Transverse colon (tissue), 4 donors: ENCODE results near the gene GOLGA6L2. TPM values are rescaled to one million over a fixed set of nuclear protein-coding genes. Genes with fewer than 3 reads are reported as not detected.
"Not testable (repeated sequence)": the region's sequence is repeated elsewhere in the genome, so short reads cannot be mapped to it uniquely, and the experiment has no call there.

Source experiments
- DNase-seq: peaks from one replicate; pipeline ENCODE4 v3.0.0-alpha.2; 2019
- H3K27ac ChIP-seq, 4 donors: fragments of 200-600 bp; sonication (generic); 2 replicates each; pipeline ENCODE4 v1.5.1; 2016 to 2018; ENCODE audit warnings: inconsistent platforms in 4 of 4
- H3K27me3 ChIP-seq: fragments of 200-600 bp; sonication (generic); 2 replicates; pipeline ENCODE4 v1.5.1; 2017; ENCODE audit warnings: inconsistent platforms
- H3K36me3 ChIP-seq, 4 donors: fragments of 200-600 bp; sonication (generic); 2 replicates each; pipeline ENCODE4 v1.5.1; 2017 to 2019; ENCODE audit warnings: inconsistent platforms in 4 of 4
- H3K4me1 ChIP-seq, 4 donors: fragments of 200-600 bp; sonication (generic); 2 replicates each; pipeline ENCODE4 v1.5.1; 2017 to 2020; ENCODE audit warnings: inconsistent platforms in 4 of 4
- H3K4me3 ChIP-seq, 4 donors: fragments of 200-600 bp; sonication (generic); 1 replicate in 1 of 4; 2 replicates in 3 of 4; pipeline versions ENCODE4 v1.5.1 to v1.6.1; 2017 to 2019; ENCODE audit warnings: inconsistent platforms in 4 of 4
- H3K9me3 ChIP-seq, 2 donors: fragments of 200-600 bp; sonication (generic); 2 replicates each; pipeline ENCODE4 v1.5.1; 2017 to 2019; ENCODE audit warnings: inconsistent platforms in 2 of 2
- EP300 ChIP-seq: sonication (generic); formaldehyde crosslinking; IDR thresholded peaks from one replicate; pipeline ENCODE4 v1.6.1; 2017; ENCODE audit warnings: antibody characterized with exemption, low read depth
- POLR2A ChIP-seq: fragments of 450-650 bp; IDR thresholded peaks from one replicate; pipeline ENCODE4 v1.6.1; 2016; ENCODE audit warnings: antibody characterized with exemption, mild to moderate bottlenecking, moderate library complexity
- POLR2AphosphoS5 ChIP-seq, 3 donors: sonication (generic); formaldehyde crosslinking; IDR thresholded peaks; one replicate each; pipeline ENCODE4 v1.6.1; 2016; ENCODE audit warnings: antibody characterized with exemption in 3 of 3
- WGBS, 2 donors: methylation state at CpG; one replicate each; pipeline ENCODE4 v1.1.5; 2018; ENCODE audit warnings: low coverage in 1 of 2; 5-methylcytosine and 5-hydroxymethylcytosine counted together
- in situ Hi-C, 4 donors: fragments of 200-750 bp; cut with MboI; loops; one replicate each; pipeline versions ENCODE4 v1.15.0 to v1.15.1; 2017; ENCODE audit warnings: low sequenced_read_pairs in 3 of 4, low pct_ligation_motif_present in 1 of 4, low pct_unique_long_range_greater_than_20kb in 1 of 4
- intact Hi-C: fragments of 100-400 bp; cut with DNase I; formaldehyde crosslinking; loops from one replicate; pipeline ENCODE4 v1.15.1; 2023; ENCODE audit warnings: low total_unique reads
- total RNA-seq, 4 donors: library from RNA; depleted of rRNA; stranded (reverse); fragments of >200 nt; gene quantifications; one replicate each; pipeline ENCODE4 v1.1.0, GENCODE V29; 2016
- TF ChIP-seq, protein P1 (sequence below), 5 experiments: fragments of 200-600 bp in 3 of 5; fragments of 450-650 bp in 2 of 5; sonication (generic) in 3 of 5; IDR thresholded peaks; 1 replicate in 2 of 5; 2 replicates in 3 of 5; pipeline ENCODE4 v1.5.1; 2016 to 2017; ENCODE audit warnings: antibody characterized with exemption in 5 of 5, inconsistent platforms in 3 of 5, mild to moderate bottlenecking in 2 of 5, moderate library complexity in 1 of 5

Gene GOLGA6L2
- total RNA-seq, 4 donors from 2014 or later: not detected

DNA sequence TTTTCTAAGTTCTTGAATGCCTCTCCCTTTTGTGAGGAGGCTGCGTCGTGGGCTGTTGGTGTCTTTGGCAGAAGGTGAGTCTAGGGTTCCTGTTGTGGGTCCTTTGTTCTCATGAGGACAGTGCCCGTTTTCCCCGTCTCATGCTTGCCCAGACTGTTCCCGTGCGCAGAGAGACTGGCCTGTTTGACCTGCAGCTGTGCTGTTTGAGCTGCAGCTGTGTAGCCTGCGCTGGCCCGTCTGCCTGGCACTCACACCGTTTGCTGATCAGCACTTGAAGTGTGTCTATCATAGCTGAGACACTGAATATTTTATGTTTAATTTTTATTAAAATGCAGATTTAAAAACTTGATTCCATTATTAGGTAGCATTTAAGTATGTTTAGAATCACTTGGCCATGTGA, 9.9 kb downstream of the GOLGA6L2 start:
- in situ Hi-C loops: no loop called here
- 68 to 74% methylated on average over 6 to 9 of the region's 9 CpGs for WGBS, 2 donors

DNA sequence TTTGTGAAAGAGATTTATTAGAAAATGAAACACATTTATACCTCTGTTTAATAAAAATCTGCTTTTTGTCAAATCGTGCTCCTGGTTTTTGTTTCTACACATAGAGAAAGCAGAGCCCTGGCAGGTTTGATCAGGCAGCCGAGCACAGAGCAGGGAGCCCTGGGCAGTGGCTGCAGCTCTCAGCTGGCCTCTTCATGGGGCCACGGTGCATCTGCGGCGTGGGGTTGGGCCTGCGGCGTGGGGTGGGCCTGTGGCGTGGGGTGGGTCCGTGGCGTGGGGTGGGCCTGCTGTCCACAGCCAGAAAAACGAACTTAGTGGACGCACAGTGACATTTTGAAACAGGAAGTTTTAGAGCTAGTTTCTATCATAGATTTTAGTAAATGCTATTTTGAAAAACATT, 10.6 kb downstream of the GOLGA6L2 start:
- 78 to 90% methylated on average over 10 to 12 of the region's 12 CpGs for WGBS, 2 donors
- Histone ChIP-seq H3K4me3 (no peak overlapping the region), H3K36me3 (no peaks in the 10 kb centered on the region), H3K27ac (no peak overlapping the region), H3K9me3 (no peaks in the 10 kb centered on the region), H3K4me1 (peaks cover 0 to 23% (median 14%) of the 10 kb centered on the region in 4 donors), H3K27me3 (peaks cover 3% of the 10 kb centered on the region)
- TF ChIP-seq, protein P1, sequence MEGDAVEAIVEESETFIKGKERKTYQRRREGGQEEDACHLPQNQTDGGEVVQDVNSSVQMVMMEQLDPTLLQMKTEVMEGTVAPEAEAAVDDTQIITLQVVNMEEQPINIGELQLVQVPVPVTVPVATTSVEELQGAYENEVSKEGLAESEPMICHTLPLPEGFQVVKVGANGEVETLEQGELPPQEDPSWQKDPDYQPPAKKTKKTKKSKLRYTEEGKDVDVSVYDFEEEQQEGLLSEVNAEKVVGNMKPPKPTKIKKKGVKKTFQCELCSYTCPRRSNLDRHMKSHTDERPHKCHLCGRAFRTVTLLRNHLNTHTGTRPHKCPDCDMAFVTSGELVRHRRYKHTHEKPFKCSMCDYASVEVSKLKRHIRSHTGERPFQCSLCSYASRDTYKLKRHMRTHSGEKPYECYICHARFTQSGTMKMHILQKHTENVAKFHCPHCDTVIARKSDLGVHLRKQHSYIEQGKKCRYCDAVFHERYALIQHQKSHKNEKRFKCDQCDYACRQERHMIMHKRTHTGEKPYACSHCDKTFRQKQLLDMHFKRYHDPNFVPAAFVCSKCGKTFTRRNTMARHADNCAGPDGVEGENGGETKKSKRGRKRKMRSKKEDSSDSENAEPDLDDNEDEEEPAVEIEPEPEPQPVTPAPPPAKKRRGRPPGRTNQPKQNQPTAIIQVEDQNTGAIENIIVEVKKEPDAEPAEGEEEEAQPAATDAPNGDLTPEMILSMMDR (IDR thresholded peaks at IDR 0.05): no peak
- TF ChIP-seq EP300: no peak
- TF ChIP-seq POLR2A: no peak
- no peak for TF ChIP-seq POLR2AphosphoS5 (IDR thresholded peaks at IDR 0.05)
- DNase-seq: no peak
- in situ Hi-C loops: no loop called here
- intact Hi-C loops: no loop called here

More for the DNA sequence above, 9.9 kb downstream of the GOLGA6L2 start:
- TF ChIP-seq, protein P1 (IDR thresholded peaks at IDR 0.05): no peak
- TF ChIP-seq POLR2A (no peak), EP300 (no peak), POLR2AphosphoS5 (IDR thresholded peaks at IDR 0.05) (no peak)
- Histone ChIP-seq H3K4me3 (no peak overlapping the region), H3K27me3 (peaks cover 4% of the 10 kb centered on the region), H3K36me3 (no peaks in the 10 kb centered on the region), H3K4me1 (peaks cover 0 to 23% (median 14%) of the 10 kb centered on the region in 4 donors), H3K27ac (no peak overlapping the region), H3K9me3 (no peaks in the 10 kb centered on the region)
- no peak for DNase-seq
- intact Hi-C loops: no loop called here

DNA sequence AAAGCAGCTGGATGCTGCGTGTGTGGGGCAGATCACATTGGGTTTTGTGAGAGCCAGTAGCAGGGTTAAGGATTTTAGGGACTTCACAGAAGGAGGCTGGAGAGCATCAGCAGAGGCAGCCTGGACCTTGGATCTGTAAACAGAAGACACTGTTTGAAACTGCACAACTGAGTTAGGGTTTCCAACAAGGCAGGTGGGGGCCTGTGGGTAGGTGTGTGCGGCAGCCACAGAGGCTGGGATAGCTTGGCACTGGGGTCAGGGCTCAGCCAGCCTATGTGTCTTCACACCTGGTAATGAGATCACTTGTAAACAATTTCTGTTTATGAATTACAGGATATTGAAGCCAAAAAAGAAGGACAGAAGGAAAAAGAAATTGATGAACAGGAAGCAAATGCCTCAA, 12.3 kb downstream of the GOLGA6L2 start:
- DNase-seq, H3K27me3 ChIP-seq, H3K4me3 ChIP-seq, H3K36me3 ChIP-seq, intact Hi-C loops, in situ Hi-C loops, H3K9me3 ChIP-seq: not testable (repeated sequence)
- Histone ChIP-seq H3K27ac (peak overlapping the region in 2 of 4 donors; percentile 25 to 26), H3K4me1 (peaks cover 0 to 23% (median 14%) of the 10 kb centered on the region in 4 donors)
- 29 to 52% methylated on average over 1 to 2 of the region's 2 CpGs for WGBS, 2 donors

DNA sequence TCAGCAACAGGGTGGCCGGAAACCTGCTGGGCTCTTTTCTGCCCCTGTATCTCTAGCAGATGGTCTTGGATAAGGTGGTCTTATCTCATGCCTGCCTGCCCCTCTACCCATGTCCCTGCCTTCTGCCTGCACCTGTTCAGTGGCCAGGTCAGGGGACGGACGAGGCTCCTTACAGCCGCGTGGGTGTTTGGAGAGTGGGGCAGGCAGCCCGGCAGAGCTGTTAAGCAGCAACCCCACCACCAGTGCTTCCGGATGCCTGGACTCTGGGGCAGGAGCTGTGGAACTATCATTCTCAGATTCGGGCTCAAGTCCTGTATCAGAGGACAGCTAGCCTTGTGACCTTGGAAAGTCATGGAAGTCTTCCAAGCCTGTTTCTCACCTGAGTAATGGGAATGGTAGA, 21.7 kb downstream of the GOLGA6L2 start:
- H3K4me1 ChIP-seq, DNase-seq, H3K27ac ChIP-seq, H3K4me3 ChIP-seq, H3K9me3 ChIP-seq, in situ Hi-C loops, intact Hi-C loops, H3K36me3 ChIP-seq, H3K27me3 ChIP-seq: not testable (repeated sequence)
- WGBS, 2 donors: 85% methylated on average over 8 of the region's 8 CpGs; no CpG with 5 or more reads in 1 of the 2 donors

DNA sequence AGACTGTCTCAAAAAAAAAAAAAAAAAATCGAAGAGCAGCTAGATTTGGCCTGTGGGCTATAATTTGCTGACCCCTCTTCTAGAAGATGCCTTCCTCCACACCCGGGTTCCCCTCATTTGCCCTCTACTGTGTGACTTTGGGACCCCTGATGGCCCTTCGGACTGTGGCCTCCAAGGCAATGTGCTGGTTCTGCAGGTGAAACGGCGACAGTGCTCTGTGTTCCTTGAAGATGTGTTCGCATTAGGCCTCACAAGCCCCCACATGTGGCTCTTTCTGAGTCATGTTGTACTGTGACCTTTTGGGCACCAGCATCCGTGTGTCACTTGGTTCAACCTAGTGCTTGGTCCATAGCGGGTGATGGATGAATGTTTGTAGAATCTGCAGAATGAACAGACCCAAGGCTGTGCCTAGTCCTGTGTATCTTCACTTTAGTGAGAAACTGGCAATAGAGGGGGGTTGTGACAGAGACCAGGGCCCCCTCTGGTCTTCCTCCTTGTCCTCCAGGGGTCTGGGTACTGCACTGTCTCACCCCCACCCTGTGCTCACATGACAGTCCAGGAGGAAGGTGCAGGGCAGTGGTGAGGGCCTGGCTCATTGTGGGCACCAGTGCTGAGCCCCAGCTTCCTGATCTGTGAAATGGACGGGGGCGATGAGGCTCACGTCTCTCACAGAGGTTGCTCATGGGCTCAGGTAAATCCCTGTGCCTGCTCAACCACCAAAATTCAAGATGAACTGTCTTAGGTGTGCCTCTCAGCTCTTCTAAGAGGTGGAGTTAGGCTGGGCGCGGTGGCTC, 22.7 kb downstream of the GOLGA6L2 start:
- no peak for DNase-seq
- Histone ChIP-seq H3K27ac (no peak overlapping the region), H3K27me3 (no peaks in the 10 kb centered on the region), H3K36me3 (no peaks in the 10 kb centered on the region), H3K4me3 (no peak overlapping the region), H3K9me3 (no peaks in the 10 kb centered on the region), H3K4me1 (no peaks in the 10 kb centered on the region)
- intact Hi-C loops (no loop called here), in situ Hi-C loops (no loop called here)
- 90% methylated on average over 13 of the region's 13 CpGs; no CpG with 5 or more reads in 1 of the 2 donors for WGBS, 2 donors
- no peak for TF ChIP-seq POLR2AphosphoS5 (IDR thresholded peaks at IDR 0.05)
- no peak for TF ChIP-seq EP300
- TF ChIP-seq, protein P1 (IDR thresholded peaks at IDR 0.05): no peak
- no peak for TF ChIP-seq POLR2A
